ENCODE results near the gene TSPOAP1.

The TSPOAP1 gene

DNA sequence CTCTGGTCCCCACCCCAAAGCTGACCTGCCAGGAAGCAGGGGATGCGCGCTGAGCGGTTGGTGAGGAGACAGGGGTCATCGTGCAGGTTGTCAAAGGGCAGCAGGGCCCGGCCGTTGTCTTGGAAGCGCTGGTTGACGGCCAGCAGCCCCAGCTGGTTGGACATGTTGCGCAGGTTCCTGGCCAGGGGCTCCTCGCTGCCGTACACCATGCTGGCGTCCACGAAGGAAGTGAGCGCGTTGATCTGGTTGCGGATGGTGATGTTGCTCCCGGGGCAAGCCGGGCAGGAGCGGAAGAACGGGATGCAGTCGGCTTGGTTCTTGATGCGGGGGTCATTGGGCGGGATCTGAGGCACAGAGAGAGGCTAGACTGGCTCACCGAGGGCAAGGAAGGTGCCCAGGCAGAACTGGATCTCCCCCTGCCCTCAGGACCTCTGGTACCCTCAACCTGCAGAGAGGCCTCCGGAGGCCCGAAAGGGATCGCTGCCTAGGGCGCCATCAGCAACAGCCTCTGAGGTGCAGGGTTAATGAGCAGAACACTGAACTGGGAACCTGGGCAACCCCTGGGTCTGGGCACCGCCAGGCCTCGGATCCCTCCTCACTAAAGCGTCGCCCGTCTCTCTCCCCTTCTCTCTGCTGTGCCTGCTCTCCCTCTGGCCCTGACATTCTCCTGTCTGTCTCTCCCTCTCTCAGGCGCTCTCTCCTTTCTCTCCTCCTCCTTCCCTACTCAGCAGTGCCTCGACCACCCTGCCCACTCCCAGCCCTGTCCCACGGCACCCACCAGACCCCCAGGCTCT, 50.6 kb downstream of the TSPOAP1 start:
- DNase-seq (ENCODE audit: low read depth), result no peak

DNA sequence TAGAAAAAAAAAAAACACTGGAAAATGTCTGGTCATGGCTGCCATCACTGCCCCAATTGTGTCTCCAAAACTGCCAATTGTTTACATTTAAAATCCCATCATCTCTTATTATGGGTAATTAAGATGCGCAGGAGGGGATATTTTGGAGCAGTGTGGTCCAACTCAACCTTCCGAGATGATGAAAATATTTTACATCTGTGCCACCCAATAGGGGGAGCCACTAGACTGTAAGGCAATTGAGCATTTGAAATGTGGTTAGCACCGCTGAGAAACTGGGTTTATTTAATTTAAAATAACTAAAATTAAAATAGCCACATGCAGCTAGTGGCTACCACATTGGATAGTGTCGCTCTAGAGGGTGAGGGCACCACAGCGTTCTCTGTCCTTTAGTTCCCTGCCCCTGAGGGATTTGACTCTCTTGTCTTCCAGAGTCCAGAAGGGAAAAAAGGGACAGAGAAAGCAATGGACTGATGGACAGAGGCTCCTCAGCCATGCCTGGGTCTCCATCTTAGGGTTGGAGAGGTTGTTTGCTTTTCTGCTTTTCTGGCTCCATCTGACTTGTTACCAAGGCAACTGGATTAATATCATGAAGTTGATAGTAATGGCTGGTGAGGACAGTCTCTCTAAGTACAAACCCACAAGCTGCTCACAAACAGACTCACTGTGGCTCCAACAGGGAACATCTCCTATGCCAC, 51.3 kb downstream of the TSPOAP1 start:
- DNase-seq (ENCODE audit: low read depth), result no peak

DNA sequence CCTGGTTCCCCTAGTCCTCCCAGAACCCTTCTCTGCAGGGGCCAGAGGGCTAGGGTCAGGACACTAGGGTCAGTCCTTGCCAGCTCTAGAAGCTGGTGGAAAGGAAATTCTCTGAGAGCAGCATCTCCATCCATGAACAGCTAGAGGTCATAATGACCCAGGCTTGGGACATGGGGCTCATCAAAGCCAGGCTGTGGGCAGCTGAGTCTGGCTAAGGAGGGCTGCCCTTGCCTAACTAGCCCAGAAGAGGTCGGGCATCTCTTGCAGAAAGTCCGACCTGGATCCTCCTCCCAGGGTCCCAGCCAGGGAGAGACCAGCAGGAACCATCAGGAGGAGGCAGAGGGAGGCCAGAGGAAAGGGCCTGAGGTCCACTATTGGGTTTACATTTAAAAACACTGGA, 52.2 kb downstream of the TSPOAP1 start:
- DNase-seq (ENCODE audit: low read depth), result no peak

DNA sequence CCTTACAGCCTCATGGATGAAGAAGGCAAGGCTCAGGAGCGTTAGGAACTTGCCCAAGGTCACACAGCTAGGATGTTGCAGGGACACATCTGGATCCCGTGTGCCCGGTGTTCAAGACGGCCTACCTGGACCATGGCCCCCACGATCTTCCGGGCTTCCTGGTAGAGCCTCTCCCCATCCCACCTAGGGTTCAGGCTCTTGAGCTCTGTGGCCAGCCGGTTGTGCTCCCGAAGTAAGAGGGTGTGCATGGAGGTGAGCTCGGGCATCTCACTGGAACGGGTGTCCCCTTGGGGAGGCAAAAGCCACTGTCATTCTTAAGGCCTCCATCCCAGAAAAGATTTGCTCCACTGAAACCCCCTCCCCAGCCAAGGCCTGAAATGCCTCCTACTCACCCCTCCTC, 53.2 kb downstream of the TSPOAP1 start:
- no peak for DNase-seq (ENCODE audit: low read depth)

DNA sequence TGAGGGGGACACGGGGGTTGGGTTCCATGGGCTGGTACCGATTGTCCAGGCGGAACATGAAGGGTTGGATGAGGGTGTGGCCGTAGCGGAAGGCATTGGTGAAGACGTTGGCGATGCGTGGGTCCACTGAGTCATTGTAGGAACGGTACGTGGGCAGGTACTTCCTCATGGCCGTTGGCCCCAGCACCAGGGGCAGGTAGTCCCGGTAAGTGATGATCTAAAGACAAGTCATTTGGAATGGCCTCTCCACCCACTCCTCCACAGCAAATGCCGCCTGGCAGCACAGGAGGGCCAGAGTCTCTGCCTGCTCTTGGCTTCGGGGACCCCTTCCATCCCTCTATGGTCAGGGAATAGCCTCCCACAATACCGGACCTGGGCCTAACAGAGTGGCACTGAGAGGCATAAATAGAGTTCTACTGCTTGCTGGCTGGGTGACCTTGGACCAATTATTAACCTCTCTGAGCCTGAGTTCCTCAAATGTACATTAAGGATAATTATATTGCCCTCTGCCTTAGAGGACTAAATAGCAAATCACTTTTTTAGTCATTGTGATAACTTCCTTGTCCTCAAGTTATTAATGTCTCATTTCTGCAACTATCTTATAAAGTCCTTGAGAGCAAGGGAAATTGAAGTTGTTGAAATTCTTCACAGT, 55.0 kb downstream of the TSPOAP1 start:
- no peak for DNase-seq (ENCODE audit: low read depth)

DNA sequence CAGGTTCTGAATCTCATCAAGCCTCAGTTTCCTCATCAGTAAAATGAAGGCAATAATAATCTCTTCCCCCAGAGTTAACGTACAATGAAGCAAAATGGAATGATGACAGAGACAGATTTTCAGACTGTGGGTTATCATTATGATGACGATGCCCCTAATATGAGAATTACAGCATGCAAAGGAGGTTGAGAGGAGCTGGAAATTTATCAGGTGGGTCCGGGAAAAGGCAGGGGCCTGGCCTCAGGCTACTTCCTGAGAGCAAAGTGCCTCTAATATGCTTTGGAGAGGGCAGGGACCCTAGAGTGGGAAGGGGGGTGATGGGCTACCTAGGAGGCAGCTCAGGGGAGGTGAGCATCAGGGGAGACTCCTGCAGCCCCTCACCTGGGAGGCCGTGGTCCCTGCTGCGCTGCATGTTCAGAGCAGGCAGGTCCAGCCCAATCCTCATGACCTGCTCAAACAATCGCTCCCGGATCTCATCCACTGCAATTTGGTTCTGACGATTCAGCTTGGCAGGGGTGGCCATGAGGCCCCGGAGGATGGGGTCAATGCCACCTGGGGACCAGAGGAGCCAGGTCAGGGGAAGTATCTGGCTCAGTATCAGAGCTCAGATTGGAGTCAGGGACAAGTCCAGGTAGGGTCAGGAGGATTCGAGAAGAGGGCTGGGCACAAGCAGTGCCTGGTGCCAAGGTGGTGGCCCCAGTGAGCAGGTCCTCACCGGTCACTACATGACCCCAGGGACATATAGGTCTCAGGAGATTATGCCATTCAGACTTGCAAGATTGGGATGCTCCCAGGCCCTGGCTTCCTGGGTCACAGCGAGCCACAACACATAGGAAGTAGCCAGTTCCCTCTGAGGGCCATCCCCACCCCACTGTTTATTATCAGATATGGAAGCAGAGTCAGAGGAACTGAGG, 56.0 kb downstream of the TSPOAP1 start:
- DNase-seq (ENCODE audit: low read depth), result no peak

DNA sequence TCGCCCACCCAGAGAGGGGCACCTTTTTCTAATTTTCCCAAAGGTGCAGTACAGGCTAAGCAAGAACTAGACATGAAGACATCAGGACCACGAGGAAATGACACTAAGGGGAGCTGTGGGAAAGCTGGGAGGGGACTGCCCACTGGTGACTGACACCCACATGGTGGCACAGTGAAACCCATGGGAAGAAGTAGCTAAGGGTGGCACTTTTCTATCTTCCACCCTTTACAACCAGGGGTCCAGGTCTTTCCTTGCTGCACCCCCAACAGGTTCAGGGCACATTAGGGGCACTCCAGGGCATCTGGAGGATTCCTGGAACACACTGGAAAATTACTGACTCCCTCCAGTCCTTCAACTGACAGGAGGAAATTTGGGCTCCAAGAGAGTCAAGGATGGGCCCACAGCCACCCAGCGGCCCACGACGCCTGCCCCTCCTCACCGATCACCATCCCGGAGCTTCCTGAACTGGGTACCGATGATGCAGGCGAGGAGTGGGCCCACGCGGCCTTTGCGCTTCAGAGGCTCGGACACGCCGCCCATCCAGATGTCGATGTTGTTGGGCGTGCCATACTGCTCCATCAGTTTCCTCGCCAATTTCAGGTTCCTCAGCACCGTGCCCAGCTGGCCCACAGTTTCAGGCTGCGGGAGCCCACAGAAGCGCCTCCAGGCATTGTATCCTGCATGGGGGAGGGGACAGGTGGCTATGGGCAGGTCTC, 57.2 kb downstream of the TSPOAP1 start:
- no peak for DNase-seq (ENCODE audit: low read depth)

DNA sequence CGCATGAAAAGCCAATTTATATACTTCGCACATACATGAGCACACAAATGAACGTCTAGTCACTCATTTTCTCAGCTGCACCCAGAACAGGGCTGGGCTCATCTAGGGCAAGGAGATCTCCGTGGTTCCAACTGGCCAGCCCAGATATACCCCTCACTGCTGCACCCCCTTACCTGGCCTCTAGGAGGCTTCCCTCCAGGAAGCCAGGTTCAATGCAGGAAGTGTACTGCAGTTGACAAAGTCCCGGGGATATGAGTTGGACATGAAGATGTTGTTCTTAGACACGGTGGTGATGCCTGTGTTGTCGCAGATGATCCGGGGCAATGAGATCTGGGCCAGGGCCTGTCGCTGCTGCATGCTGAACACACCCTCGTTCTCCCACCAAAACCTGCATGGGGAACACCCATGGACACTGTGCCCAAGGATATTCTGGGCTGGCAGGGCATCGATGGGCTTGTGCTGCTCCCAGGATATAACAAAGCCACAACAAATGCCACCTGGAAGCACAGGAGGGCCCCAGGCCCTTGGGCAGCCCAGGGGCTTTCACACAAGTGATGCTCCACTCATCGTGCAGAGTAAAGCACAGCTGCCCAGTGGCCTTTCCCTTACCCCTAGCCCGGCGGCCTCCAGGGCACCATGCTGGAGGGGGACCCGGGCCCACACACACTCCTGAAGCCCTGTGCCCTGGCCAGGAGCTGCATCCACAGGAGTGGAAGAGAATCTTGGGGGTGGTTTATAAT, 57.9 kb downstream of the TSPOAP1 start:
- no peak for DNase-seq (ENCODE audit: low read depth)

DNA sequence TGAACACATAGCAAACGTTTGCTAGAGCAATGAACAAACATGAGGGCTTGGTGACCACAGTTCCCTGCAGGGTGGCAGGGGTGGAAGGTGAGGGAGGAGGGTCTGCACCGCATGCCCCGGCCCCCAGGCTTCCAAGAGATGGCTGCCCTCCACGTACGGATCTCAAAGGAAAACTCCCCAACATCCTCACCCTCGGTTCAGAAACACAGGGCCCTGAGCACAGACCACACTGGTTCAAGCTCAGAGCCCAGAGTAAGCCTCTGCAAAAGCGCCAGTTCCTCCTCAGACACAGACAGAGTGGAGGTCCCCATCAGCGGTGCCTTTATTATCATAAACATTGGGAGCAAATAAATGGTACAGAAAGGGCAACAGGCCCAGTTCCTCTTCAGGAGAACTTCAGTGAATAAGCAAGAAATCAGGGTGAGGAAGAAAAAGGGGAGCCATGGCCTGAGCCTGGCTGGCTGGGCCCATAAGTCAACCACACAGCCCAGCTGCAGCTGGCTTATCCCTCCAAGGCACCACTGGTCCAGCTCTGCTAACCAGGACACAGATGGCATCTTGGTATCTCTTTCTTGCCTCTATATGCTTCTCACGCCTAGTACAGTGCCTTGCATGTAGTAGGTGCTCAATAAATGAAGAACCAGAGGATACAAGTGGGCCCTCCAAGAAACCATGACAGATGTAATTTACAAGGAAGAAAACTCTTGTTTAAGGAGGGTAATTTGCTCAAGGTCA, 58.9 kb downstream of the TSPOAP1 start:
- no peak for DNase-seq (ENCODE audit: low read depth)

DNA sequence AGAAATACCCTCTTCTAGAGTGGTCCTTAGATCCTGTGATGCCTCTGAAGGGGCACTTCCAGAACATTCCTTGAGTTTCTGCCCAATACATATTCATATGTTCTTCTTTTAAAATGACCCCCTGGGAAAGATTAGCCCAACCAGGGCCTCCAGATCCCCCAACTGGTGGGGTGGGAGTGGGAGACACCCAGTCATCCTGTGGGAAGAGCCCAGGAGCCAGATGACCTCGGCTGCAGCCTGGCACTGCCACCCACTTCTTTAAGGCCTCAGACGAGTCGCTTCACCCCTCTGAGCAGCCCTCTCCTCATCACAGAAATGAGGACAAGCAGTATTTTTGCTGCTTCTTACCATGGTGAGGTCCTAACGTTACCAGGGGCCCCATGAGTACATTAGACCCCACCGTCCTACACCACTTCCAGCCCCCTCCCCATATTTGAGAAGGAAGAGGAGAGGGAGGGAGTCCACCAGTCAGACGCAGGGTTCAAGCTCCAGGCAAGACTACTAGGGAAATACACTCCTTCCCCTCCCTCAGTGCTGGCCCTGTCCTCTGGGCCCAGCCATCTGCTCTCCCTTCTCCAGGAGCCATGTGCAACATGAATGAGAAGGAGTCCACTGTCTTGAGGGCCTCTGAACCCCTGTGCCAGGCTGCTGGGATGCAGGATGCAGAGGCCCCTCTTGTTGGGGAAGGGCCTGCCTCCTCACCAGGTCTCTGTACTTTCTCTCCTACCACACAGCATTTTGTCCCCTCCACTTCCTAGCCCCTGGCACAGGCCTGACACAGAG, 59.6 kb downstream of the TSPOAP1 start:
- no peak for DNase-seq (ENCODE audit: low read depth)

DNA sequence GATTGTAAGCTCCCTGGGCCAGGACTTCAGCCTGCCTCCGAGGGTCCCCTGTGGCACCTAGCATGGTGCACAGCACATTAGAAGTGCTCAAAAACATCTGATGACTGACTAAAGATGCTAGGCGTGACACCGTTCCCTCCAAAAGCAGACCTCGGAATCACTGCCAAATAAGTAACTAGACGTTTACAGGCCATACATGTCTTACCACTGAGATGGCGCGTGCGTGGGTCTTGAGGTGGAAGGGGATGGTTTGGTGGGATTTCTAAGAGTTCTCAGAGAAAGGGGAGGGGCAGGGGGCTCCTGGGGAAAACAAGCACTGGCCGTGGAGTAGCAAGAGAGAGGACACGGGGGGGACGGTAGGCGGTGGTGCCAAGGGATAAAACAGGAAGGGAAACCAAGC, 60.3 kb downstream of the TSPOAP1 start:
- DNase-seq (ENCODE audit: low read depth), result no peak

DNA sequence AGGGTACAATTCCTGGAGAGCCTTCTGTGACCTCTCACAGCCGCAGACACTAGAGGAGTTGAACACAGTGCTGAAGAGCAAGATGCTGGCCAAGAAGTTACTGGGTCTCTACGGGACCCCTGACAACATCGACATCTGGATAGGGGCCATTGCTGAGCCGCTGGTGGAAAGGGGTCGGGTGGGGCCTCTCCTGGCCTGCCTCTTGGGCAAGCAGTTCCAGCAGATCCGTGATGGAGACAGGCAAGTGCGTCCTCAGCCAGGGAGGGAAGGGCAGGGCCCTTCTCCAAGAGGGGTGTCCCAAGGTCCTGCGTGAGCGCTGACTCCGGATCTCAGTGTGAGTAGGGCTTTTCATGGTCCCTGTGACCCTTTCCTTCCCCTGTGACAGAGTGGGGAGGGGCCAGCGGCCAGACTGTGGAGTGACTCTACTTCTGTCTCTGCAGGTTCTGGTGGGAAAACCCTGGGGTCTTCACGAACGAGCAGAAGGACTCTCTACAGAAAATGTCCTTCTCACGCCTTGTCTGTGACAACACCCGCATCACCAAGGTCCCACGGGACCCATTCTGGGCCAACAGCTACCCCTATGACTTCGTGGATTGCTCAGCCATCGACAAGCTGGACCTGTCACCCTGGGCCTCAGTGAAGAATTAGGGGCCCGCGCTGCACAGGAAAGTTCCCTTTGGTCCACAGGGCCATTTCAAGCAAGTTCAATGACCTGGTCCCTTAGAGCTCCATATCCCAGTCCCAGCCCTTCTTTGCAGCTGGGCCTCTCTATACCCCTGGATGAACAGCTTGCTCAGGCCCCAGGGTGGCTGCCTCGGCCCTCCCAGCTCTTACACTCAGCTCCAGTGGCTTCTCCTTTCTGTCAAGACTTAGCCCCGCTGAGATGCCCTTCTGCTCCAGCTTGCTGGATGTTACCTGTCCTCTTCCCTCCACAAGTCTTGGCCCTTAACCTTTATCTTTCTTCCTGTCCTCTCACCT, 61.0 kb downstream of the TSPOAP1 start:
- no peak for DNase-seq (ENCODE audit: low read depth)

DNA sequence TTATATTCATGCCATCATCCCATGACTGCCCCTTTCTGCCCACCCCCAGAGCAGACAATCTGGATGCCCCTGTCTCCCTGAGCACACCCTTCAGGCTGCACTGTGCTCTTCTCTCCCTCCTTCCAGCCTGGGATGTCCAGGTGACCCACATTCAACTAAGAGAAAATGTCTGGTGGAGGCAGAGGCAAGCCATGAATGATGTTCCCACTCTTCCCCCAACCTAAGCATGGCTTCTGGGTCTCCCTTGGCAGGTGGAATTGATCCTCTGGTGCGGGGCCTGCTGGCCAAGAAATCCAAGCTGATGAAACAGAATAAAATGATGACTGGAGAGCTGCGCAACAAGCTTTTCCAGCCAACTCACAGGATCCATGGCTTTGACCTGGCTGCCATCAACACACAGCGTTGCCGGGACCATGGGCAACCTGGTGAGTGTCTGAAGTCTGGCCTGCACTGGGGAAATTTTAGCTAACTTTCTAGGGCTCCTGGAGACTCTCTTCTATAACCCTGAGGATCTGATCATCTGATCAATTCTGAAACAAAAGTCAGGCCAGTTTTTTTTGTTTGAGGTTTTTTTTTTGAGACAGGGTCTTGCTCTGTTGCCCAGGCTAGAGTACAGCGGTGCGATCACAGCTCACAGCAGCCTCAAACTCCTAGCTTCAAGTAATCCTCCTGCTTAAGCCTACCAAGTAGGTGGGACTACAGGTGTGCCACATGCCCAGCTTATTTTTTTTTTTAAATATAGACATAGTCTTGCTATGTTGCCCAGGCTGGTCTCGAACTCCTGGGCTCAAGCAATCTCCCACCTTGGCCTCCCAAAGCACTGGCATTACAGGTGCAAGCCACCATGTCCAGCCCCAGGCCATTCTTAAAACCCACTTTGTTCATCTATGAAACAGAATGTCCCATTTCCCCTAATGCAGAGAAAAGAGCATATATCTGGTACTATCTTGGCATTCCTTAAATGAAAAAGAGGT, 62.4 kb downstream of the TSPOAP1 start:
- DNase-seq (ENCODE audit: low read depth), result no peak

DNA sequence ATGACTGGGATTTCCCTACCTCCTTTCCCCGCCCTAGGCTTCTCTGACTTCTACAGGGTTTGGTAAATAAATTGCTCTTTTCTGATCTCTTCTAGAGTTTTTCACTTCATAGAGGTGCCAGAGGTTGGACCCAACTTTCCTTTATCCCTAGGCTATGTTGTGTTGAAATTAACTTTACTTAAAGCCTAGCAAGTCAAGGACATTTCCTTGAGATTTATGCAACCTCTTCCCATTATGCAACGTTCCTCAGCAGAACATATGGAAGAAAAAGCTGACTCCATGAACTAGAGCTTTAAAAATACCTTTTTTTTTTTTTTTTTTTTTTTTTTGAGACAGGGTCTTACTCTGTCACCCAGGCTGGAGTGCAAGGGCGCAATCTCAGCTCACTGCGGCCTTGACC, 63.3 kb downstream of the TSPOAP1 start:
- no peak for DNase-seq (ENCODE audit: low read depth)

DNA sequence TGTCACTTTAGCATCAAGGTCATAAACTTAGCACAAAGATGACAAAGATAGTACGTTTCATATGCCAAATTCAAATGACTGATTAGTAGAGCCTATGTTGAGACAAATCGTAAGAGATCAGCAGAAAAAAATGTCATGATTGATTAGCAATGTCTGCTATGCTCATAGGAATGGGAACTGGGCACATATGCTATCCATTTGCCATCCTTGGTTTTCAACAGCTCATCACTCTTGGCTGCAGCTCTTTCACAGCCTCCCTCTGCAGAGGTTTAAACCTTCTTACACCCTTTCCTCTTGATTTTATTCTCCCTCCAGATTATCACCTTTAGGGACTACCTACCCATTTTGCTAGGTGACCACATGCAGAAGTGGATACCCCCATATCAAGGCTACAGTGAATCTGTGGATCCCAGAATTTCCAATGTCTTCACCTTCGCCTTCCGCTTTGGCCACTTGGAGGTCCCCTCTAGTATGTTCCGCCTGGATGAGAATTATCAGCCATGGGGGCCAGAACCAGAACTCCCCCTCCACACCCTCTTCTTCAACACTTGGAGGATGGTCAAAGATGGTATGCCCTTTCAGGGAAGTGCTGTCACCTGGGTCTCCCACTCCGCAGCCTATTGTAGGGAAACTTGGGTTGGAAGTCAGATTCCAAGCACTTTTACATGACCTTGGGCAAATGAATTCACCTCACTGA, 64.0 kb downstream of the TSPOAP1 start:
- no peak for DNase-seq (ENCODE audit: low read depth)

DNA sequence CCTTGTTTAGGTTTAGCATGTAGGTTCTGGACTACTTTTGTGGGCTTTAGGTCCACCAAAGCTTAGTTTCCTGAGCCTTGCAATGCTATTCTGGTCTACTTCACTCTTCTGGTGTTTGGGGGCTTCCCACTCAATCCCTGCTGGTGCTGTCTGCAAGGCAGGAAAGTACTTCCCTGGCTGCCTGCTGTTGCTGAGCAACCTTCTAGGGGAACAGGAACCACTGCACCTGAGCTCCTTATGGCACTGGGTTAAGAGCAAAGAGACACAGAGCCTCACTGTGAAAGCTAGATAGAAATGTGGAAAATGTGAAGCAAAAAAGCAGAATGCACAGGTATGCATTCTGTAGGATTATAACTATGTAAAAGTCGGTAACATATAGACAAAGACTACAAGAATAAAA, 64.8 kb downstream of the TSPOAP1 start:
- DNase-seq (ENCODE audit: low read depth), result no peak

Measured in activated T-cell treated with anti-CD3 and anti-CD28 coated beads for 1 hour (primary cell).